GM12873 (cell line): ENCODE data around the gene ETNPPL.

Experiments
- TF ChIP-seq, protein P1 (sequence below): IDR thresholded peaks from 2 replicates; pipeline ENCODE4 v1.5.1; 2012; ENCODE audit warnings: low read depth, mild to moderate bottlenecking, moderate library complexity, low read length, control low read depth; ENCODE audit not compliant: insufficient read depth; ENCODE audit errors: missing control alignments

The ETNPPL gene

DNA sequence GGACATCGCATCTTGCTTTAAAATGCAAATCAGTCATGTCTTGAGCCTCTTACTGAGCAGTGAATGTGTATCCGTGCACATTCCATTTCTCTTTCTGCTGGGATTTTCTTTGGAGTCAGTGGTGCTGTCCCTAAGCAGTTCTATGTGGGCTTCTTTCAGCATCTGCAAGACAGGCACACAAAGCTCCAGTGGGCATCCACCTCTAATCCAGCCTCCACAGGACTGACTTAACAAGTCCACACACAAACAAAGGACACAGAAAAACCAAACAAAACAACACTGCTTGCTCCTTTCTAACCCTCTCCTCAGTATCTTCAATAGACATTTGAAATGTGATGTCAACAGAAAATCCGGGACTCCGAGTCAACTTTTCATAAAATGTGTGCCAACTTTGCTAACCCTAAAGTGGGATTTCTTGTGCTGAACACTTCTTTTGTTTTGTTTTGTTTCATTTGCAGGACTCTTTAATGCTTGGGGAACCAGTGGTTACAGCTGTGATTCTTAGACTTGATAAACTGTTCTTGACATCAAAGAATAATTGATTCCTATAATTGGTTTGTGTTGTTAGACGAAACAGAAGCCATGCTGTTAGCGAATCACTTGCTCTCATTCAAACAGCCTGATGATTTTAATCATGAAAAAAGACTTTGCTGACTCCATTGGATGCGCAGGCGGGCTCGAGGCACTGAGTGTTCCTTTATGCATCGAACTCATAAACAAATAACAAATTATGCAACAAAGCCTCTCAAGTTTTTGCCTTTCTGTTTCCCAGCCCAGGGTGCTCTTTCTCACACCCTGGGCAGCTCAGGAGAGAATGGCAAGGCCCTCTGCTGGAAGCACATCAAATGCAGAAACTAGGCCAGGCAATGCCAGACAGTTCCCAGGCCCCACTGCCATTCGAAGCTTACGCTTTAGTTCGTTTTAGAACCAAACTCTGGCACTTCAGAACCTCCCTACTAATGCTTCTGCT is 20.1 kb downstream of the ETNPPL start:
- TF ChIP-seq, protein P1, sequence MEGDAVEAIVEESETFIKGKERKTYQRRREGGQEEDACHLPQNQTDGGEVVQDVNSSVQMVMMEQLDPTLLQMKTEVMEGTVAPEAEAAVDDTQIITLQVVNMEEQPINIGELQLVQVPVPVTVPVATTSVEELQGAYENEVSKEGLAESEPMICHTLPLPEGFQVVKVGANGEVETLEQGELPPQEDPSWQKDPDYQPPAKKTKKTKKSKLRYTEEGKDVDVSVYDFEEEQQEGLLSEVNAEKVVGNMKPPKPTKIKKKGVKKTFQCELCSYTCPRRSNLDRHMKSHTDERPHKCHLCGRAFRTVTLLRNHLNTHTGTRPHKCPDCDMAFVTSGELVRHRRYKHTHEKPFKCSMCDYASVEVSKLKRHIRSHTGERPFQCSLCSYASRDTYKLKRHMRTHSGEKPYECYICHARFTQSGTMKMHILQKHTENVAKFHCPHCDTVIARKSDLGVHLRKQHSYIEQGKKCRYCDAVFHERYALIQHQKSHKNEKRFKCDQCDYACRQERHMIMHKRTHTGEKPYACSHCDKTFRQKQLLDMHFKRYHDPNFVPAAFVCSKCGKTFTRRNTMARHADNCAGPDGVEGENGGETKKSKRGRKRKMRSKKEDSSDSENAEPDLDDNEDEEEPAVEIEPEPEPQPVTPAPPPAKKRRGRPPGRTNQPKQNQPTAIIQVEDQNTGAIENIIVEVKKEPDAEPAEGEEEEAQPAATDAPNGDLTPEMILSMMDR: peak; percentile 5

DNA sequence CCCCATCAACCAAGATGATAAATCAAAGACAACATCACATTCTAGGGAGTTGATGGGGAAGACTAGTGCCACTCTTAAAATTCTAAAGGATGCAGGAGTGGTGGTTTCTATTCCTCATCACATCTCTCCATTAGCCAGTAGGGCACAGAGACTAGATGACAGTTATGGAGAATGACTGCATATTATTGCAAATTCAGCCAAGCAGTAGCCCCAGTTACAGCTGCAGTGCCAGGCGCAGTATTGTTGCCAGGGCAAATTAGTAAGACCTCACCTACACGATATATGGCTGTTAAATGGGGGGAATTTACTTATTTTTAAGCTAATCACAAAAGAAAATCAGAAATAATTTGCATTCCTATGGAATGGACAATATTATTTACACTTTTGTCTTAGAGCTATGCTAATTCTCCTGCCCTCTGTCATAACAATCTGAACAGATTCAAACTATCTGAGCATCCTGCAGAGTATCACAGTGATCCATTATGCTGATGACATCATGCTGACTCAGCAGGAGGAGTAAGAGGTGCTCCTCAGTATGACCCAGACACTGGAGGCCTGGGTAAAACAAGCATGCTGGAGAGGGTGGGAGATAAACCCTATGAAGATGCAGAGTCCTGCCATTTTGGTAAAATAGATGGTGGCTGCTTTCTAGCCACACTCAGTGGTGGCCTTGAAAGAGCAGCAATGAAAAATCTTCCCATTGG is 24.7 kb downstream of the ETNPPL start:
- TF ChIP-seq, protein P1: no peak

DNA sequence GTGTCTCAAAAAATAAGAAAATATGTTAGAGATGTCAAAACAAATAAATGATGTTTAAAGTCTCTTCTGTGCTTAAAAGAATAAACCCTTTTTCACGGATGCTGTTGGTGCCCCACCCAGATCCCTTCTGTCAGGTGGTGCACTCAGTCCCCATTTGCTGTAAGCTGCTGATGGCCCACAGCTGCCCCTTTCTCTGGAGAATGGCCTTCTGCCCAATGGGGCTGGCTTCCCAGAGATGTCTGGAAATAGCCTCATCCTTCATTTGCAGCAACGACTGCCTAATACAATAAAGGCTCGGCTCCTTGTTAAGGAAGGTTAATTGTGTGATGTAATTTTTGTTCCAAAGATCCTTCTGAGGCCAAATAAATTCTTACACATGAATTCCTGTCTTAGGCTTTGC is 31.8 kb downstream of the ETNPPL start:
- TF ChIP-seq, protein P1: no peak

- TF ChIP-seq, protein P1: no peak
These were observed 32.3 kb downstream of the ETNPPL start for GRCh38 chr4:108730579-108730978.

DNA sequence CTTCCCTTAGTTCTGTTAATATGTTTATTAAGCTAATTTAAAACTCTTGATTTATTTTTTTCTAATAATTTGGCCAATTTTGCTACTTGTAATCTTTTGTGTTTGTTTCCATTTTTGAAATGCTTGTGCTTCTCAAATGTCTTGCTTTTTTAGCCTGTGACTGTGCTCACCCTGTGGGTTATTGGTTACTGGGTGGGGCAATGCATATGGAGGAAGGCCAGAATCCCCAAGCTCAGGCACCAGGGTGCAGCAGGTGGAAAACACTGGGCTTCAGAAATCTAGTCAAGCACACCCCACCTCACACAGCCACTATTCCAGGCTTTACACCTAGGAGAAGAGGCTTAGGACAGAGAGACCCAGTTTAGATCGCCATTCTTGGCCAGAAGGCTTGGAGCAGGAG is 33.1 kb downstream of the ETNPPL start:
- TF ChIP-seq, protein P1: no peak

DNA sequence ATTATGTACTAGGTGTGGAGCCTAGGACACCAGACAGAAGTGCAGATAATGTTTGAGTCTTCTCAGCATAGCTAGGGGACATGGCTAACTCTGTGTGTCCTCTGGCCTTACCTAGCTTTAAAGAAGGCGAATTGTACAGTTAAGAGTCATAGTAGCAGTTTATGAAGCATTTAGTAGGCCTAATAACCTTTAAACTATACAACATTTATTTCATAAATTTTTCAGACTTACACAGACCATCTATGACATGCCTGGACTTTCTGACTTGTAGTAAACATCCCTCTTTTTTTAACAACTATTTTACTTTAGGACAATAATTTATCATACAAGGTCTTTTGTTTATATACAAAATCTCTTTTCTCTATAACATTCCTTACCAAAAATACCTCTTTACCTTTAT is 37.4 kb downstream of the ETNPPL start:
- TF ChIP-seq, protein P1: no peak

DNA sequence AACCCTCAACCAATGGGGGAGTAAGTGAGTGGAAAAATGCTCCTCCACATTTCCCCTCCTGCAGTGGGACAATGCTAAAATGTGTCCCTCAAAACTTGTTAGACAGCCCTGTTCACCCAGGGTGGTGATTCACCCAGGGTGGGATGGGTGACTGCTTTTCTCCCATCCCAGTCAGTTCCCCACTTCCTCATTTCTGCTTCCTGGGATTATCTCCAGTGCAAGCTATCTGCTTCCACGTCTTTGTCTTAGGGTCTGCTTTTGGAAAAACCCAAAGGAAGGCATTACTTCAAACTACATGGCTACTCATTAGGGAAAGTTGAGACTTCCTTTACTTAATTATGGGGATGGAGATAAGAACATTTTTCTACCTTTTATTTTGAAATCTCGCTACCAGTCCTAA is 45.5 kb downstream of the ETNPPL start:
- TF ChIP-seq, protein P1: no peak
